Esophagus muscularis mucosa (tissue), 4 donors: ENCODE results near the gene SIGLEC1. TPM values are rescaled to one million over a fixed set of nuclear protein-coding genes. Genes with fewer than 3 reads are reported as not detected.

Experiments used
- DNase-seq: peaks from one replicate; pipeline ENCODE4 v3.0.0-alpha.2; 2017; ENCODE audit errors: extremely low spot score
- H3K27ac ChIP-seq, 4 donors: fragments of 200-600 bp; sonication (generic); replicated peaks in 1 of 4; 1 replicate in 3 of 4; 2 replicates in 1 of 4; pipeline ENCODE4 v1.5.1; 2016 to 2019; ENCODE audit warnings: mild to moderate bottlenecking in 1 of 4
- H3K27me3 ChIP-seq, 4 donors: fragments of 200-600 bp; sonication (generic); one replicate each; pipeline versions ENCODE4 v1.5.1 to v1.6.0; 2016 to 2019
- H3K36me3 ChIP-seq, 4 donors: fragments of 200-600 bp; sonication (generic); one replicate each; pipeline ENCODE4 v1.5.1; 2016 to 2019
- H3K4me1 ChIP-seq, 4 donors: fragments of 200-600 bp; sonication (generic); one replicate each; pipeline ENCODE4 v1.5.1; 2016 to 2019
- H3K4me3 ChIP-seq, 4 donors: fragments of 200-600 bp; sonication (generic); 1 replicate in 2 of 4; 2 replicates in 2 of 4; pipeline ENCODE4 v1.5.1; 2016 to 2019; ENCODE audit warnings: mild to moderate bottlenecking in 4 of 4, moderate library complexity in 1 of 4
- H3K9me3 ChIP-seq, 4 donors: fragments of 200-600 bp; sonication (generic); 1 replicate in 3 of 4; 2 replicates in 1 of 4; pipeline ENCODE4 v1.5.1; 2016 to 2019
- CTCF ChIP-seq, 3 experiments: fragments of 200-600 bp in 2 of 3; fragments of 450-650 bp in 1 of 3; sonication (generic) in 2 of 3; IDR thresholded peaks; one replicate each; pipeline ENCODE4 v1.5.1; 2017 to 2019; ENCODE audit warnings: antibody characterized with exemption in 3 of 3, mild to moderate bottlenecking in 2 of 3, moderate library complexity in 1 of 3
- EP300 ChIP-seq: sonication (generic); formaldehyde crosslinking; IDR thresholded peaks from one replicate; pipeline ENCODE4 v1.6.1; 2017; ENCODE audit warnings: antibody characterized with exemption
- POLR2A ChIP-seq: fragments of 450-650 bp; IDR thresholded peaks from one replicate; pipeline ENCODE4 v1.6.1; 2017; ENCODE audit warnings: antibody characterized with exemption, moderate library complexity, mild to moderate bottlenecking, low read depth
- POLR2AphosphoS5 ChIP-seq, 2 donors: sonication (generic); formaldehyde crosslinking; IDR thresholded peaks; one replicate each; pipeline ENCODE4 v1.6.1; 2017; ENCODE audit warnings: antibody characterized with exemption in 2 of 2
- WGBS: methylation state at CpG from one replicate; pipeline ENCODE4 v1.1.5; 2018; 5-methylcytosine and 5-hydroxymethylcytosine counted together
- intact Hi-C: fragments of 100-400 bp; cut with DNase I; formaldehyde crosslinking; loops from one replicate; pipeline ENCODE4 v1.15.1; 2023
- total RNA-seq, 4 donors: library from RNA; depleted of rRNA; stranded (reverse); fragments of >200 nt; gene quantifications; one replicate each; pipeline versions ENCODE4 v1.1.0 to v1.2.1, GENCODE V29; 2016

Gene SIGLEC1
- total RNA-seq, 4 donors from 2014 or later = 13.1 to 18.7 (median 13.8) TPM

- Histone ChIP-seq H3K27me3 (no peaks in the 10 kb centered on the region), H3K4me1 (peaks cover 0 to 6% (median 0%) of the 10 kb centered on the region in 4 donors), H3K4me3 (no peak overlapping the region), H3K9me3 (no peaks in the 10 kb centered on the region), H3K36me3 (no peaks in the 10 kb centered on the region), H3K27ac (no peak overlapping the region)
- TF ChIP-seq POLR2AphosphoS5 (IDR thresholded peaks at IDR 0.05) (no peak), EP300 (no peak), POLR2A (no peak), CTCF (IDR thresholded peaks at IDR 0.05) (no peak)
- intact Hi-C loops = no loop called here
- WGBS = 91% methylated on average over 7 of the region's 11 CpGs
- DNase-seq = no peak
Measured at GRCh38 chr20:3702611-3703391, 9.6 kb downstream of the SIGLEC1 start.

GRCh38 chr20:3701061-3701998 lies 11.1 kb downstream of the SIGLEC1 start:
- Histone ChIP-seq H3K36me3 (no peaks in the 10 kb centered on the region), H3K4me3 (no peak overlapping the region), H3K27me3 (no peaks in the 10 kb centered on the region), H3K4me1 (no peaks in the 10 kb centered on the region), H3K27ac (no peak overlapping the region), H3K9me3 (peaks cover 0 to 6% (median 2%) of the 10 kb centered on the region in 4 donors)
- TF ChIP-seq CTCF (IDR thresholded peaks at IDR 0.05) = no peak
- no peak for TF ChIP-seq POLR2A
- no peak for TF ChIP-seq EP300
- TF ChIP-seq POLR2AphosphoS5 (IDR thresholded peaks at IDR 0.05) = no peak
- DNase-seq = no peak
- intact Hi-C loops = no loop called here
- WGBS = 100% methylated on average over 6 of the region's 13 CpGs

GRCh38 chr20:3699037-3699436 lies 13.4 kb downstream of the SIGLEC1 start:
- H3K4me3 ChIP-seq = no peak overlapping the region
- TF ChIP-seq CTCF (IDR thresholded peaks at IDR 0.05) = no peak
- TF ChIP-seq POLR2AphosphoS5 (IDR thresholded peaks at IDR 0.05) = no peak
- TF ChIP-seq EP300 = no peak
- TF ChIP-seq POLR2A = no peak
- no peaks in the 10 kb centered on the region for H3K4me1 ChIP-seq
- H3K9me3 ChIP-seq = peaks cover 0 to 8% (median 3%) of the 10 kb centered on the region in 4 donors
- 89% methylated on average over 11 of the region's 16 CpGs for WGBS
- no peak for DNase-seq
- H3K27ac ChIP-seq = no peak overlapping the region
- no peaks in the 10 kb centered on the region for H3K36me3 ChIP-seq
- intact Hi-C loops = no loop called here
- no peaks in the 10 kb centered on the region for H3K27me3 ChIP-seq

GRCh38 chr20:3698591-3699001 lies 13.8 kb downstream of the SIGLEC1 start:
- Histone ChIP-seq H3K9me3 (peaks cover 0 to 8% (median 3%) of the 10 kb centered on the region in 4 donors), H3K36me3 (no peaks in the 10 kb centered on the region), H3K27me3 (no peaks in the 10 kb centered on the region), H3K27ac (no peak overlapping the region), H3K4me3 (no peak overlapping the region), H3K4me1 (no peaks in the 10 kb centered on the region)
- WGBS = 67% methylated on average over 3 of the region's 6 CpGs
- intact Hi-C loops = no loop called here
- DNase-seq = no peak
- TF ChIP-seq POLR2AphosphoS5 (IDR thresholded peaks at IDR 0.05) (no peak), CTCF (IDR thresholded peaks at IDR 0.05) (no peak), EP300 (no peak), POLR2A (no peak)
